BE2C (cell line): ENCODE data around the gene GALNT2.

Experiments used
- DNase-seq: peaks from one replicate; pipeline ENCODE4 v3.0.0-alpha.2; 2020
- H3K27me3 ChIP-seq: fragments of 250-450 bp; sonication (Bioruptor Pico); 2 replicates; pipeline ENCODE4 v1.5.1; 2020; ENCODE audit warnings: mild to moderate bottlenecking
- H3K36me3 ChIP-seq: fragments of 250-450 bp; sonication (Bioruptor Pico); 2 replicates; pipeline ENCODE4 v1.5.1; 2020; ENCODE audit warnings: mild to moderate bottlenecking
- H3K4me1 ChIP-seq: fragments of 250-450 bp; sonication (Bioruptor Pico); 2 replicates; pipeline ENCODE4 v1.5.1; 2020
- H3K4me3 ChIP-seq: 2 replicates; pipeline ENCODE4 v1.5.1; 2011; ENCODE audit warnings: low read depth, low read length
- H3K9me3 ChIP-seq: fragments of 250-450 bp; sonication (Bioruptor Pico); 2 replicates; pipeline ENCODE4 v1.5.1; 2020
- TF ChIP-seq, protein P1 (sequence below): IDR thresholded peaks from 2 replicates; pipeline ENCODE4 v1.5.1; 2012; ENCODE audit warnings: mild to moderate bottlenecking, low read depth, low read length

The GALNT2 gene

DNA sequence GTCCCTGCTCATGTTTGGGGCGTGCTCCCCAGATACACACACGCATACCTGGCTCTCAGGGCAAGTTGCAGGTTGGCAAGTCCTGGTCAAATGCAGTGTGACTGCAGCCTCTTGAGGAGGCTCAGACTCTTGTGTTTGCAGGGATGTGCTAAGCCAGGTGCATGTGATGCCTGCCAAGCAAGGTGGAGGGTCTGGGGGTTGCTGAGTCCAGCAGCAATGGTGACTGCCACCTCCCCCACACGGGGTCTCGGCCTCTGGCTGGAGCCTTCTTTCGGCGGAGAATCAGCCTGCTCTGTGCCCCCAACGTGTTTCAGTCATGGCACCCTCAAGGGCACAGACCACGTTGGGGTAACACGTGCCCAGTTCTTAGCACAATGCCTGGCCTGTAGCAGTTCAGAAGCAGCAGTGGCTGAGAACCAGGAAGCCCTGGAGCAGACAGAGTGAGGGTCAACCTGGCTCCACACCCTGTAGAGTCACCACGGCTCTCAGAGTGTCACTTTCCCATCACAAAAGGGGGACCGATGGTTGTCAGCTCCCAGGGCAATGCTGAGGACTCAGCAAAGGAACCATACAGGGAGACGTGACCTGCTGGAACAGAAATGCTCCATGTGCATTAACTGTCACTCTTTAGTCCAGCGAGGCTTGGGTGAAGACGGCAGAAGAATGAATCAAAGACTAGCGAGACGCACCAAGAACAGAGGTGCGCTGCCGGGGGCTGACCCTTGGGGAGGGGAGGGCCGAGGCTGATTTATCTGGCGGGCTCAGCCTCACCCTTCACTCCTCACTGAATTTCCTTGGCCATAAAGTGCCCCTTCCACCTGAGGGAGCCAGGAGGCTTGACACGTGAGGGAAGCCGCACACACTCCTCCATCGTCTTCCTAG lies 250.1 kb downstream of the GALNT2 start:
- DNase-seq: no peak
- H3K36me3 ChIP-seq: no peaks in the 10 kb centered on the region
- H3K4me3 ChIP-seq: no peak overlapping the region
- no peaks in the 10 kb centered on the region for H3K4me1 ChIP-seq
- TF ChIP-seq, protein P1, sequence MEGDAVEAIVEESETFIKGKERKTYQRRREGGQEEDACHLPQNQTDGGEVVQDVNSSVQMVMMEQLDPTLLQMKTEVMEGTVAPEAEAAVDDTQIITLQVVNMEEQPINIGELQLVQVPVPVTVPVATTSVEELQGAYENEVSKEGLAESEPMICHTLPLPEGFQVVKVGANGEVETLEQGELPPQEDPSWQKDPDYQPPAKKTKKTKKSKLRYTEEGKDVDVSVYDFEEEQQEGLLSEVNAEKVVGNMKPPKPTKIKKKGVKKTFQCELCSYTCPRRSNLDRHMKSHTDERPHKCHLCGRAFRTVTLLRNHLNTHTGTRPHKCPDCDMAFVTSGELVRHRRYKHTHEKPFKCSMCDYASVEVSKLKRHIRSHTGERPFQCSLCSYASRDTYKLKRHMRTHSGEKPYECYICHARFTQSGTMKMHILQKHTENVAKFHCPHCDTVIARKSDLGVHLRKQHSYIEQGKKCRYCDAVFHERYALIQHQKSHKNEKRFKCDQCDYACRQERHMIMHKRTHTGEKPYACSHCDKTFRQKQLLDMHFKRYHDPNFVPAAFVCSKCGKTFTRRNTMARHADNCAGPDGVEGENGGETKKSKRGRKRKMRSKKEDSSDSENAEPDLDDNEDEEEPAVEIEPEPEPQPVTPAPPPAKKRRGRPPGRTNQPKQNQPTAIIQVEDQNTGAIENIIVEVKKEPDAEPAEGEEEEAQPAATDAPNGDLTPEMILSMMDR: no peak
- H3K27me3 ChIP-seq: no peaks in the 10 kb centered on the region
- H3K9me3 ChIP-seq: no peaks in the 10 kb centered on the region

DNA sequence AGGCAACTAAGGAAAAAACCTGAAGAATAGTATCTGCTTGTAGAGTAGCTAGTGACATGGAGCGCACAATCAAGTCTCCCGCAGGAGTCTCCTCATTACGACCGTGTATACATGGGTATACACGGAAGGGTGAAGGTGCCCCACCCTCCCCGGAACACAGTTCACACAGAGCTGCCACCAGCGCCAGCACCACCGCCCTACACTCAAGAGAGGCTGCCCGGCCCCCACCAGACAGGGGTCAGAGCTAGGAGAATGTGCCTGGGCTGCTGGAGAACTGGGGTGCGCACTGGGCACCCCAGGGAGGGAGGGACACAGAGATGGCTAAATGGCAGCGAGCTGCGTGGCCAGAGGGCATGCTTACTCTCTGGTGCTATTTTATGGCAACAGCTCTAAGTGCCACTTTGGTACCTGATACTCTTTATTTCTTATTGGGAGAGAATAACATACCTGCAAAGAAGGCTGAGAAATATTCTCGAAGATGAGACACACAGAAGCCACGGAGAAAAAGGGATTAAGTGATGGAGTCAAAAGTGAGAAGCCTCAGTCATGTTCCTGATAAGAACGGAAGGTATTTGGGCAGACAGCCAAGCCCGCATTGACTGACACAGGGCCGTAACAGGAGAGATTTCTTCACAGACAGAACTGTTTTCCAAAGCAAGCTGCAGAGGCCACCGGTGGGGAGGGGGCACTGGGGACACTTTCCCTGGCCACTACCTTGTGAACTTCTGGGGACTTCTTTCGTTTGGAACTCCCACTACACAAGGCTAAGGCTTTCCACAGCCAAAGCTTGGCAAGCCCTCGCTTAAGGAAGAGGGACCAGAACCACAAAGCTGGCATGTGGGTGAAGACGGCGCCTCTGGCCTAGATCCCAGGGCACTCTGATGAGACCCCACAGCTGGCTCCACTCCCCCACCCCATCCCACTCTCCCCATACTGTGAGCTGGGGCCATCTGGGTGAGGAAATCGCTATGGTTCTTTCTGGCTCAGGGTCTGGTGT lies 251.1 kb downstream of the GALNT2 start:
- no peak overlapping the region for H3K4me3 ChIP-seq
- peak; percentile 67 for DNase-seq
- no peaks in the 10 kb centered on the region for H3K9me3 ChIP-seq
- TF ChIP-seq, protein P1: no peak
- no peaks in the 10 kb centered on the region for H3K4me1 ChIP-seq
- no peaks in the 10 kb centered on the region for H3K27me3 ChIP-seq
- H3K36me3 ChIP-seq: no peaks in the 10 kb centered on the region

DNA sequence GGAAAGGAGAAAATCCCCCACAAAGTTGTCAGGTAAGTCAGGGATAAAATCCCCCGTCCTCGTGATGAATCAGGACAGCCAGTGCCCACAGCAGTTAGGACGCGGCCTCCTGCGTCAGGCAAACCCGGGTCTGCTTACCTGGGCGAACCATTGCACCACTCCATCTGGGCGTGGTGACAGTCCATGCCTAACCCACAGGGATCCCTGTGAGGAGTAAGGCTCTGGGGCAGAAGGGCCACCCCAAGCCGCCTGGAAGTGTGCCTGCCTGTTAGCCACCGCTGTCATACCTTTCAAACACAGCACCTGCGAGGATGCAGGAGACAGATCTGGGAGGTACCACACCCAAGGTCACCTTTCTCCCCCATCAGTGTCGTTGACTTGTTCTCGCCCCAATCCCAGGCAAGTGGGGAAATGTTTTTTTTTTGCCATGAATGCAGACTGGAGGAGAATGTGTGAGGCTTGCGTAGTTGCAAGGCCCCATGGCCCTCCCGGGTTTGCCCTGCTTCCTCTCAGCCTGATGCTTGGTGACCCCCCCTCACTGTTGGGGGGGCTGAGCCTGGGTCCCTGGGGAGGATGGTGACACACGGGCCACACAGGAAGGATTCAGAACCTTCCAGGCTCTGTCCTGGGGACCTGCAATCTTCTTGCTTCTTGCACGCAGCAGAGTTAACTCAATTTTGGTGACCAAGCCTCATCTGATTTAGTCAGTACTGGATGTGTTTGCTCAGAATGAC lies 252.1 kb downstream of the GALNT2 start:
- no peak for DNase-seq
- H3K4me1 ChIP-seq: no peaks in the 10 kb centered on the region
- H3K4me3 ChIP-seq: no peak overlapping the region
- TF ChIP-seq, protein P1: no peak
- no peaks in the 10 kb centered on the region for H3K36me3 ChIP-seq
- H3K9me3 ChIP-seq: no peaks in the 10 kb centered on the region
- H3K27me3 ChIP-seq: no peaks in the 10 kb centered on the region

DNA sequence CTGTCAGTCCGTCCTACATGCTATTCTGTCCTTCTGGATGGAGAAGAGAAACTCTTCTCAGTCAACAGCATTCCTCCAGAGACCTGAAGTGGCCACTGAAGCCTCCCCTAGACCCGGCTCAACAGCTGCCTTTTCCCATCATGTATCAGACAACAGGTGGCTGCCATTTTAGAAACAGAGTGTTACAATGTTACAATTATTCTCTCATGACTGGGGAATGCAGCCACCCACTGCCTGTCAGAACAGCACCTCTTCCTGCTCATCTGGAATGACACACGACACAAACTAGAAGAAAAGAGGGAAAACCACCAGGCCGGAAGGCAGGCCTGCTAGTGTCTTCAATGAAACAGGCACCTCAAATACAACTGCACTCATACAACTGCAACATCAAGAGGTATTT lies 253.8 kb downstream of the GALNT2 start:
- H3K4me3 ChIP-seq: no peak overlapping the region
- no peaks in the 10 kb centered on the region for H3K36me3 ChIP-seq
- TF ChIP-seq, protein P1: no peak
- no peaks in the 10 kb centered on the region for H3K4me1 ChIP-seq
- H3K9me3 ChIP-seq: no peaks in the 10 kb centered on the region
- DNase-seq: no peak
- no peaks in the 10 kb centered on the region for H3K27me3 ChIP-seq

DNA sequence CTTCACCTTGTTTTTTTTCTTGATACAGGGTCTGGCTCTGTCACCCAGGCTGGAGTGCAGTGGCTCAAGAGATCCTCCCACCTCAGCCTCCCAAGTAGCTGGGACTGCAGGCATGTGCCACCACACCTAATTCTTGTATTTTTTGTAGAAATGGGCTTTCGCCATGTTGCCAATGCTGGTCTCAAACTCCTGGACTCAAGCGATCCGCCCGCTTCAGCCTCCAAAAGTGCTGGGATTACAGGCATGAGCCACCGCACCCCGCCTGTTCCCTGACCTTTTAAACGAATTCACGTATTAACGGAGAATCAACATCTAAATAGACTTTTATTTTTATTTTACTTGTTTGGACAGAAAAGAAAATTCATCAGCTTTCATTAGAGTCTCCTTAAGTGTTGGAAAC lies 254.3 kb downstream of the GALNT2 start:
- no peaks in the 10 kb centered on the region for H3K36me3 ChIP-seq
- H3K4me3 ChIP-seq: no peak overlapping the region
- DNase-seq: no peak
- no peaks in the 10 kb centered on the region for H3K4me1 ChIP-seq
- TF ChIP-seq, protein P1: no peak
- no peaks in the 10 kb centered on the region for H3K9me3 ChIP-seq
- H3K27me3 ChIP-seq: no peaks in the 10 kb centered on the region
